Osteoblast (primary cell): ENCODE data around the gene MGAT5. TPM values are rescaled to one million over a fixed set of nuclear protein-coding genes. Genes with fewer than 3 reads are reported as not detected.

Source experiments
- DNase-seq: peaks from one replicate; pipeline ENCODE4 v3.0.0; 2011; ENCODE audit warnings: low spot score, mixed read lengths; ENCODE audit not compliant: insufficient read length; ENCODE audit errors: missing footprints
- H2AFZ ChIP-seq: 2 replicates; pipeline ENCODE4 v1.6.0; 2011; ENCODE audit warnings: mild to moderate bottlenecking, low read length
- H3K27ac ChIP-seq: 2 replicates; pipeline ENCODE4 v1.5.1; 2011; ENCODE audit warnings: mild to moderate bottlenecking, low read depth, low read length, moderate library complexity
- H3K27me3 ChIP-seq: 2 replicates; pipeline ENCODE4 v1.6.0; 2012; ENCODE audit warnings: mild to moderate bottlenecking, control low read depth, inconsistent platforms, low read length, moderate library complexity; ENCODE audit not compliant: insufficient read depth
- H3K36me3 ChIP-seq: 2 replicates; pipeline ENCODE4 v1.5.1; 2011; ENCODE audit warnings: mild to moderate bottlenecking, low read length, control low read depth, moderate library complexity; ENCODE audit not compliant: insufficient read depth
- H3K4me1 ChIP-seq: 2 replicates; pipeline ENCODE4 v1.5.1; 2011; ENCODE audit warnings: mild to moderate bottlenecking, low read length, control low read depth, moderate library complexity; ENCODE audit not compliant: insufficient read depth
- H3K4me2 ChIP-seq: 2 replicates; pipeline ENCODE4 v1.6.0; 2011; ENCODE audit warnings: mild to moderate bottlenecking, low read length; ENCODE audit not compliant: insufficient read depth
- H3K4me3 ChIP-seq: fragments of 200-600 bp; sonication (generic); 3 replicates; pipeline ENCODE4 v1.5.1; 2012; ENCODE audit warnings: mild to moderate bottlenecking, low read length, inconsistent platforms; ENCODE audit not compliant: insufficient read depth
- H3K79me2 ChIP-seq: 2 replicates; pipeline ENCODE4 v1.6.0; 2012; ENCODE audit warnings: mild to moderate bottlenecking, low read length, control low read depth, inconsistent platforms; ENCODE audit not compliant: insufficient read depth
- H3K9me3 ChIP-seq: 2 replicates; pipeline ENCODE4 v1.5.1; 2011; ENCODE audit warnings: low read depth, low read length, control low read depth
- H4K20me1 ChIP-seq: 2 replicates; pipeline ENCODE4 v1.6.0; 2012; ENCODE audit warnings: mild to moderate bottlenecking, low read length, control low read depth; ENCODE audit not compliant: insufficient read depth
- total RNA-seq: library from RNA; depleted of rRNA; stranded (reverse); fragments of >200 nt; gene quantifications from 2 replicates; pipeline ENCODE4 v1.2.3, GENCODE V29; 2012
- TF ChIP-seq, protein P1 (sequence below): IDR thresholded peaks from 2 replicates; pipeline ENCODE4 v1.5.1; 2011; ENCODE audit warnings: mild to moderate bottlenecking, low read depth, low read length, moderate library complexity; ENCODE audit errors: extremely low read depth

MGAT5 gene
- total RNA-seq, 1 donor, result 29.7 TPM

DNA sequence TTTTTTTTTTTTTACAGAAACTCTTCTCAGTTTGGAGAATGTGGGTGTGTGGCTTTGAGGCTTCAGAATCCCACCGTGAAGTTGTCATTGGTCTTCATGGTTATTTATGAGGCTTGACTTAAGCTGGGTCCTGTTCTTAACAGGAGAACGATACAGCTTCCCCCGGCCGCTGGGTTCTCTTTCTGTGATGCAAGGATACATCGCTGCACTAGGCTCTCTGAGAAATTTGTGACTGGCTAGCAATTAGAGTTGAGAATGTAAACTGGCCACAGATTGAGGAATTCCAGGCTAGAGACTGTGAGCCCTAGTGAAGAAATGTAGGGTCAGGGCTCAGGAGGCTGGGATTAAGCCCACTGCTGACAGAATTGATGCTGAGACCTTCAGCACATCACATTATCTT, 29.8 kb downstream of the MGAT5 start:
- no peaks in the 10 kb centered on the region for H3K79me2 ChIP-seq
- TF ChIP-seq, protein P1, sequence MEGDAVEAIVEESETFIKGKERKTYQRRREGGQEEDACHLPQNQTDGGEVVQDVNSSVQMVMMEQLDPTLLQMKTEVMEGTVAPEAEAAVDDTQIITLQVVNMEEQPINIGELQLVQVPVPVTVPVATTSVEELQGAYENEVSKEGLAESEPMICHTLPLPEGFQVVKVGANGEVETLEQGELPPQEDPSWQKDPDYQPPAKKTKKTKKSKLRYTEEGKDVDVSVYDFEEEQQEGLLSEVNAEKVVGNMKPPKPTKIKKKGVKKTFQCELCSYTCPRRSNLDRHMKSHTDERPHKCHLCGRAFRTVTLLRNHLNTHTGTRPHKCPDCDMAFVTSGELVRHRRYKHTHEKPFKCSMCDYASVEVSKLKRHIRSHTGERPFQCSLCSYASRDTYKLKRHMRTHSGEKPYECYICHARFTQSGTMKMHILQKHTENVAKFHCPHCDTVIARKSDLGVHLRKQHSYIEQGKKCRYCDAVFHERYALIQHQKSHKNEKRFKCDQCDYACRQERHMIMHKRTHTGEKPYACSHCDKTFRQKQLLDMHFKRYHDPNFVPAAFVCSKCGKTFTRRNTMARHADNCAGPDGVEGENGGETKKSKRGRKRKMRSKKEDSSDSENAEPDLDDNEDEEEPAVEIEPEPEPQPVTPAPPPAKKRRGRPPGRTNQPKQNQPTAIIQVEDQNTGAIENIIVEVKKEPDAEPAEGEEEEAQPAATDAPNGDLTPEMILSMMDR, result no peak
- H3K4me3 ChIP-seq, result no peak overlapping the region
- no peak overlapping the region for H3K27ac ChIP-seq
- no peaks in the 10 kb centered on the region for H3K36me3 ChIP-seq
- H3K4me2 ChIP-seq, result no peak overlapping the region
- H3K4me1 ChIP-seq, result peaks cover 5% of the 10 kb centered on the region
- no peaks in the 10 kb centered on the region for H3K9me3 ChIP-seq
- no peaks in the 10 kb centered on the region for H4K20me1 ChIP-seq
- H3K27me3 ChIP-seq, result no peaks in the 10 kb centered on the region
- no peak overlapping the region for H2AFZ ChIP-seq
- no peak for DNase-seq

DNA sequence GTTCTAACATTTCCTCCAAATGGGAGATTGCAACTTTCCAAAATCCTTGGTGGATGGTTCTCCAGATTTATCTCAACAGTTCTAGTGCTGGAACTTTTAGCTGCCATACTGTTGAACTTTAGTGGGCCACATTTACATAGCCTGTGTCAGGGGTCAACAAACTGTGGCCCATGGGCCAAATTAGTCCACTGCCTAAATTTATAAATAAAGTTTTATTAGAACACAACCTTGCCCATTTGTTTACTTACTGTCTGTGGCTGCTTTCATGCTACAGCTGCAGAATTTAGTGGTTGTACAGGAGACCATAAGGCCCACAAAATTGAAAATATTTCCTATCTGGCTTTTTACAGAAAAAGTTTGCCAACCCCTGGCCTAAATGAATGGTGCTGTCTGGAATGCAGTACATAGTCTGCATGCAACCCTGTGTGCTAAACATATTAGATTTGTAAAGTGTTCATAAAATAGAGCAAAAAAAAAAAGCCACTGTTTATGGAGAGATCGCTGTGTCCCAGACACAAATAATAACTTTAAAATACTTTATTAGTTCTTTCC, 30.3 kb downstream of the MGAT5 start:
- Histone ChIP-seq H3K27ac (no peak overlapping the region), H3K4me3 (no peak overlapping the region), H3K4me2 (no peak overlapping the region), H3K4me1 (peaks cover 5% of the 10 kb centered on the region), H3K9me3 (no peaks in the 10 kb centered on the region), H4K20me1 (no peaks in the 10 kb centered on the region), H3K27me3 (no peaks in the 10 kb centered on the region), H2AFZ (no peak overlapping the region), H3K79me2 (peaks cover 2% of the 10 kb centered on the region), H3K36me3 (no peaks in the 10 kb centered on the region)
- TF ChIP-seq, protein P1, result no peak
- DNase-seq, result no peak

DNA sequence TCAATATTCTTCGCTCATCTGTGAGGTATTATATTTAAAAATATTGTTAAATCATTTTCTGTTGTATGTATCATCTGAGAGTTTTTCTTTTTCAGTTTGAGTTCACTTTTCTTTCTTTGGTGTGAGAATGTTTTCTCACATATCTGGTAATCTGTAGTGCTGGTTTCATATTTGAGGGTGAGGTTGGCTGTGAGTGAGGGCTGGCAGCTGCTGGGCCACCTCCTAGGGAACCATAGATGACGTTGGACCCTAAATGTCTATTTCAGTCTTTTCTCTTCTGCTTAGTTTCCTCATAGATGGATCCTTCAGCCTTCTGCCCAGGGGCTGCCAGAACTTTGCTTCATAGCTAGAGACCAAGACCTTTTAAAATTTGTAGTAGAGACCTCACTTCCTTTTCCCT, 33.5 kb downstream of the MGAT5 start:
- Histone ChIP-seq H3K79me2 (peaks cover 5% of the 10 kb centered on the region), H3K4me1 (peaks cover 5% of the 10 kb centered on the region), H3K4me2 (no peak overlapping the region), H2AFZ (no peak overlapping the region), H3K4me3 (no peak overlapping the region), H3K27me3 (no peaks in the 10 kb centered on the region), H3K27ac (no peak overlapping the region), H4K20me1 (no peaks in the 10 kb centered on the region), H3K9me3 (no peaks in the 10 kb centered on the region), H3K36me3 (no peaks in the 10 kb centered on the region)
- TF ChIP-seq, protein P1, result no peak
- DNase-seq, result no peak

DNA sequence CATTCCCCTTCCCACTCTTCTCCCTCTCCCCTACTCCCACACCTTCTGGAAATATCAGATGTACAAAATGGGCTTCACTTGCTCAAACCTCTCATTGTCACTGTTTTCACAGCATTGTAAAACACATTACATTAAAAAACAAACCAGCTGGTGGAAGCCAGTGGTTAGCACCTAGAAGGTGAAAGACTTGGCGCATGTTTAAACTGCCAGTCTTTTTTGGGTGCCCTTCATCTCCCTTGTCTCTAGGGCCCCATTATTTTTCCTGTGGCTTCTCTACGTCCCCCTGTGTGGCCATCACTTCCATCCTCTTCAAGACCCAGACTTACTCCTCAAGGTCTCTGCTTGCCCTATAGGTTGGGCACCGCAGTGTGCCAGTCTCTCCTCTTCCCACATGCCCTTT, 34.9 kb downstream of the MGAT5 start:
- no peaks in the 10 kb centered on the region for H3K36me3 ChIP-seq
- H3K9me3 ChIP-seq, result no peaks in the 10 kb centered on the region
- no peak overlapping the region for H3K4me2 ChIP-seq
- peaks cover 4% of the 10 kb centered on the region for H3K4me1 ChIP-seq
- TF ChIP-seq, protein P1, result no peak
- no peak for DNase-seq
- H3K27me3 ChIP-seq, result no peaks in the 10 kb centered on the region
- H3K27ac ChIP-seq, result no peak overlapping the region
- no peaks in the 10 kb centered on the region for H4K20me1 ChIP-seq
- H3K4me3 ChIP-seq, result no peak overlapping the region
- no peak overlapping the region for H2AFZ ChIP-seq
- H3K79me2 ChIP-seq, result peaks cover 5% of the 10 kb centered on the region
